ENCODE results near the gene DNAH9.

The DNAH9 gene

DNA sequence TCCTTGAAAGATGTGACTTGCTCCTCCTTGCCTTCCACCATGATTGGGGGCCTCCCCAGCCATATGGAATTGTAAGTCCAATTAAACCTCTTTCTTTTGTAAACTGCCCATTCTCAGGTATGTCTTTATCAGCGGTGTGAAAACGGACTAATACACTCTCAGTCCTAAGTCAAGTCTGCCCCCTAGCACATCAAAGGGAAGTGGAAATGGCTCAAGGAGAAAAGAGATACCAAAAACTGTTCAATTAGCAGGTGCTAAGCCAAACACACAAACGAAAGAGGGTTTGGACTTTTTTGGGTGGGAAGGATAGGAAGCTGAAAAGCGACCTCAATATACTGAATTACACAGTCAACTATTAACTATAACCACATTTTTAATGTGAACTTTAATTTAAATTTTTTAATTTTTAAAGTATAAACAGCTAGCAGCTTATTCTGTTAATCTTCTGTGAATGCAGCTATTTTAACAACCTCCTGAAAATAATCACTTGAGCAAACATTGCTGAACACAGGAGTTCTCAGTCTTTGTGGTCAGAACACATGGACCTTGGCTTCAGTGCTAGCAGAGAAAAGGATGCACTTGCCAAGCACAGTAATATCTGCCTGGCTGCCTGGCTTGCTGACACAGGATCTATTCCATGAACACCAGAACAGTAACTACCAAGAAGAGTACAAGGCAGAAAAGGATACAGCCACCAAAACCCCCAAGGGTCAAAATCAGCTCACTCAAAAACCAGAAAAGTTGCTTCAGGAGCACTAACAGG is 388.1 kb downstream of the DNAH9 start:
- no peak for DNase-seq (ENCODE audit: low read depth)

DNA sequence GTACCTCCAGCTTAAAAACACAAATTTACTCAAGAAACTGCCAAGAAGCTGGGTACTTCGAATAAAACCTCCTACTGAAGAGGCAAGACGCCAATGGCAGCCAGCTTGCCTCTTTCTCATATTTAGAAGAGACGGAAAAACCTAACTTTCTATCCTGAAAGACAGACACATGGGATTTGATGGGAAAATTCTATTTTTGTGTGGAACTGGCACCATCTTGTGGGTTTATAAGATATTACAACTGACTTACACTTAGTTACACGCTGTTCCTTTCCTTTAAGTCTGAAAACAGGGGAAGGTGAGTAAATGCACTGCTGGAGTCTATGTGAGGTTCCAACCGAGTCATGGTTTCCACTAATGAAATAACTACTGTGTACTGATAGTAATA is 388.7 kb downstream of the DNAH9 start:
- peak; percentile 56 for DNase-seq (ENCODE audit: low read depth)

DNA sequence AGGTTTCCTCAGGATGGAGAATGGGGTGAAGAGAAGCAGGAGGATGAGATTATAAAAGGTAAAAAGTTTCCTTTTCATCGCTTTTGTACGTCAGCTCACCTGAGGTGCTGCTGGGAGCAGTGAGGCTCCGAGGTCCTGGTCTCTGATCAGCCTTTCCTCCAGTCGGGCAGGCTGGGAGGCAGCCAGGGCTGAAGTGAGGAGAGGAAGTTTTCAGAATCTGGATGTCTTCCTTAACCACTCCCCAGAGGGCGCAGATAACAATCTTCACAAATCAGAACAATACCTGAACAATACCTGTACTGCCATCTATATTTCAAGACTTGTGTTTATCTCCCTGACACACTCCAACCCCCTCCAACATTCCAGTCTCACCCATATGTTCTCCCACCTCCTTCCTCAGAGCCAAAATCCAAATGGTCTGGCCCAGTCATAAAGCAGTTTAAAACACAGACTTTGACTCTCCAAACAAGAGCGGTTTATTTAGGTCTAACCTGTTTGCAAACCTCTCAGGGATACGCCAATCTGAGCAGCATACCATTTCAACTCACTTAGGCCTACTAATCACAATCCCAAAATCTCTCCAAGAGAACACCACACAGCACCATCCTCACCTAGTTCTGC is 392.2 kb downstream of the DNAH9 start:
- DNase-seq (ENCODE audit: low read depth) = no peak

DNA sequence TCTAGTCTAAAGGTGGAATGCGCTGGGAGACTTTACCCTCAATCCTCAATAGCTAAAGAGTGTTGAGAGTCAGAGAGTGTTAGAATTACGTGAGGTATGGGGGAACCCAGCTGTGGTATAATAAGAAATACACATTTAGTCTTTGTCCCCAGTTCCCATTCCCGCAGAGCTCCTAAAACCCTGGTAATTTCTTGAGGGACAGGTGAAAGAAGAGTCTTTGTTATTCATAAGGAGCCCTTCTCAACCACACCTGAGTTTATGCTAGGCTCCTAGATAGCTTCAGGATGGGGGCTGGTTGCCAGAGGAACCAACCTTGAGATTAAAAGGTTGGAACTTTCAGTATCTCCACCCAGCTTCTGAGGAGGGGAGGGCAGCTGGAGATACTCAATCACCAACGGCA is 393.2 kb downstream of the DNAH9 start:
- no peak for DNase-seq (ENCODE audit: low read depth)

DNA sequence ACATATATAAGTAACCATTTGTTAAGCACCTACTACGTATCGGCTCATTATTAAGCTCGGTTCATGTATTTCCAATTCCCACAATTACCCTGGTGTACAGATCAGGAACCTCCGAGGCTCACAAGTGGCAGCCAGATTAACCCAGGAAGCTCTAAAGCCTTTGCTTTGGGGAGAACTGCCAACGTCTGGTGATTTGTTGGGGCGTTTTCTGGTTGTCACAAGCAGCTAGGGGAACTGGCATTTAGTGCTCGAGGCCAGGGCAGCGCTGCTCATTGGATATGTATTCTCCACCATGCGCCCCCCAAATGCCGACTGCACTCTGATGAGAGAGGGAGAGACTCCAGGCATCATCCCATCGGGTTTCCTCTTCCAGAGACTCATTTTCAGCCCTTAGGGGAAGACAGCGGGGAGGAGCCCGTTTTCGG is 398.5 kb downstream of the DNAH9 start:
- DNase-seq (ENCODE audit: low read depth) = peak; percentile 20

DNA sequence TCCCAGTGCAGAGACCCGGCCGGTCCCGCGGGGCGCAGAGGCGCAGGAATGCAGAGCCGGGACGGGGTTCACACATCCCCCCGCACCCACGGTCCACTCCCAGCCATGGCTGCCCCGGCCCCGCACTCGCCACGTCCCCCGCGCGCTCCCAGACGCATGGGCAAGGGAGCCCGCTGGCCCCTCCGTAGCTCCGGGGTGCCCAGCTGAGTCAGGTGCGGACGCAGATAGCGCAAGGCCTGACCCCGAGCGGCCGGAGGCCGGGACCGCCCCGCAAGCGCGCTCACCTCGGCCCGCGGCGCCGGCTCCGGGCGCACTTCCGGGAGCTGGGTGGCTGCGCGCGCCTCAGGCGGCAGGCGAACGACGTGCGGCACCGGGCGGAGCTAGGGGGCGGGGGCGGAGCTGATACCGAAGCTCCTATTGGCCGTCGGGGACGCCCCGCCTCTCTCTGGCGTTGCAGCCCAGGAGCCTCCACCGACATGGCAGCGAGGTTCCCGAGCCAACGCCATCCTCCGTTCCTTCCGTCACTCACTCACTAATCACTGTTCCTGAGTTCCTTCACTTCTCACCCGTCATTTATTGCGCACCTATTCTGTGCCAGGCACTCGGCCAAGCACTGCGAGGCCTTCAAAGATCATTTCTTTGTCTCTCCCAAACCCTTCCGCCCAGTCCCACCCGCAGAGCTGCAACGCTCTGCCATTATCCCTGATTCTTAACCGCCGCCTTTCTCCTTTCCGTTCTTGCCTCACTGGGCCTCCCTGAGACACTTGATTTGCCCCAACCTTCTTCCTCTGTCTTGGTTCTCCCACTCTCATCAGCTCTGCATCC is 399.1 kb downstream of the DNAH9 start, which contains the start of gene ZNF18:
ZNF18 (minus strand) TSS at position 329 of the 825 bp plus-strand sequence. CDS start 4,646 bp downstream, outside the sequence.
- DNase-seq (ENCODE audit: low read depth) = peak; percentile 90

DNA sequence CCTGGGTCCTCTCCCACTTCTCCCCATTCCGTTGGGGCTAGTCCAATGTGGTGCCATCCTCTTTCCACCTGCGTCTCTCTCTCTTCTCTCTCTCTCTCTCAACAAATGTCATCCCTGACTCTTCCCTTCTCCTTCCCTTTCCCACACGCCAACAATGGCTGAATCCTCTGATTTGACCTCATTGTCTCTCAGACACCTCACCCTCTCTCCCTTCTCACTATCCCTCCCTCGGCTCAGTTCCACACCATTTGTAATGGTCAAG is 399.6 kb downstream of the DNAH9 start:
- DNase-seq (ENCODE audit: low read depth) = no peak

DNA sequence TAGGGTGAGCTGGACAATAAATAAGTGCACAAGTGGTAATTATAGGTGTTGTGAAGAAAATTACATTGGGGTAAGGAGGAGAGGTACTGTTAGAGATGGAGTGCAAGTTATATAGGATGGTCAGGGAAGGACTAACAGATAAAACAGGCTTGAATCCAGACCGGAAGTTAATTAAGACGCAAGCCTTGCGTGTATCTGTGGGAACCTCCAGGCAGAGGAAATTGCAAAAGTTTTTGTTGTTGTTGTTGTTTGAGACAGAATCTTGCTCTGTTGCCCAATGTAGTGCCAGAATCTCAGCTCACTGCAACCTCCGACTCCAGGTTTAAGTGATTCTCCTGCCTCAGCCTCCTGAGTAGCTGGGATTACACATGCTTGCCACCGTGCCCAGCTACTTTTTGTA is 401.4 kb downstream of the DNAH9 start:
- no peak for DNase-seq (ENCODE audit: low read depth)

DNA sequence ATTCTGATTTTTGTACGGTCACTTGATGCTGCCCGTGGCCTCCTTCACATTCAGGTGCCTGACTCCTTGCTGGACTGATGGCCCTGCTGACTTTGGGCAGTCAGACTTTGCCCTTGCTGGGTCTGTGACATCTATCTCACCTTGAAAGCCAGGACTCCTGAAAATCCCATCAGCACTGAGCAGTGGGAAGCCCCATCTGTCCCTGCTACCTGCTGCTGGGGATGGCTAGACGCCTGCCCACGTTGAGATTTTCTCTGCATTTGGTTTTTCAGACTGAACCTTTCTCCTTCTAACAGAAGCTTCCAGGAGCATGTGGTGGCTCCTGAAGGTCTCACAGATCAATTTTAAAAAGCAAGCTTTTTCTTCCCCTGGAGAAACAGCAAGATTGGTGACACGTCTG is 409.2 kb downstream of the DNAH9 start:
- DNase-seq (ENCODE audit: low read depth) = no peak
